Adipocyte (in vitro differentiated cells): Measurements from ENCODE around the gene ALKBH5.

ENCODE experiments used
- DNase-seq: peaks from one replicate; pipeline ENCODE4 v3.0.0-alpha.2; 2015; ENCODE audit warnings: low read depth
- H3K27me3 ChIP-seq: replicated peaks from 2 replicates; pipeline ENCODE4 v1.7.0; 2013; ENCODE audit warnings: mild to moderate bottlenecking, low read length, moderate library complexity; ENCODE audit not compliant: control insufficient read depth, insufficient read depth
- H3K36me3 ChIP-seq: 2 replicates; pipeline ENCODE4 v1.7.0; 2013; ENCODE audit warnings: low read length, mild to moderate bottlenecking, moderate library complexity; ENCODE audit not compliant: control insufficient read depth, insufficient read depth, severe bottlenecking
- H3K4me1 ChIP-seq: 2 replicates; pipeline ENCODE4 v1.7.0; 2013; ENCODE audit warnings: mild to moderate bottlenecking, low read length, moderate library complexity; ENCODE audit not compliant: control insufficient read depth, insufficient read depth
- H3K4me3 ChIP-seq: 2 replicates; pipeline ENCODE4 v1.7.0; 2013; ENCODE audit warnings: mild to moderate bottlenecking, low read length, moderate library complexity
- H3K9ac ChIP-seq: 2 replicates; pipeline ENCODE4 v1.7.0; 2013; ENCODE audit warnings: mild to moderate bottlenecking, low read length, moderate library complexity
- H3K9me3 ChIP-seq: 2 replicates; pipeline ENCODE4 v1.7.0; 2013; ENCODE audit warnings: mild to moderate bottlenecking, low read length, moderate library complexity; ENCODE audit not compliant: control insufficient read depth

Gene ALKBH5

GRCh38 chr17:18183334-18184142, at the start of gene ALKBH5:
ALKBH5 (plus strand) TSS chr17:18183828; CDS start chr17:18184244, 416 bp downstream.
- peak; percentile 99 for DNase-seq
- H3K9me3 ChIP-seq, result no peaks in the 10 kb centered on the region
- peak within 1 kb of the TSS; percentile 95 for H3K9ac ChIP-seq
- no peaks in the 10 kb centered on the region for H3K27me3 ChIP-seq
- peak within 1 kb of the TSS; percentile 95 for H3K4me3 ChIP-seq
- peaks cover 60% of the 10 kb centered on the region for H3K4me1 ChIP-seq
- H3K36me3 ChIP-seq, result no peaks in the 10 kb centered on the region

- no peaks in the 10 kb centered on the region for H3K4me1 ChIP-seq
- peaks cover 25% of the 10 kb centered on the region for H3K27me3 ChIP-seq
- H3K4me3 ChIP-seq, result no peak overlapping the region
- no peak for DNase-seq
- H3K9ac ChIP-seq, result no peak overlapping the region
- H3K36me3 ChIP-seq, result no peaks in the 10 kb centered on the region
- H3K9me3 ChIP-seq, result no peaks in the 10 kb centered on the region
These were observed 47.3 kb upstream of the ALKBH5 start for GRCh38 chr17:18136357-18136756.

- peaks cover 12% of the 10 kb centered on the region for H3K27me3 ChIP-seq
- no peak overlapping the region for H3K9ac ChIP-seq
- DNase-seq, result no peak
- H3K36me3 ChIP-seq, result no peaks in the 10 kb centered on the region
- H3K9me3 ChIP-seq, result no peaks in the 10 kb centered on the region
- no peaks in the 10 kb centered on the region for H3K4me1 ChIP-seq
- no peak overlapping the region for H3K4me3 ChIP-seq
These were observed 45.4 kb upstream of the ALKBH5 start for GRCh38 chr17:18138065-18138749.

GRCh38 chr17:18139092-18139491, 44.5 kb upstream of the ALKBH5 start:
- H3K4me3 ChIP-seq, result no peak overlapping the region
- H3K9ac ChIP-seq, result no peak overlapping the region
- peaks cover 12% of the 10 kb centered on the region for H3K27me3 ChIP-seq
- no peaks in the 10 kb centered on the region for H3K4me1 ChIP-seq
- H3K36me3 ChIP-seq, result no peaks in the 10 kb centered on the region
- DNase-seq, result no peak
- H3K9me3 ChIP-seq, result no peaks in the 10 kb centered on the region

- H3K4me1 ChIP-seq, result no peaks in the 10 kb centered on the region
- no peaks in the 10 kb centered on the region for H3K9me3 ChIP-seq
- peaks cover 12% of the 10 kb centered on the region for H3K27me3 ChIP-seq
- no peak overlapping the region for H3K4me3 ChIP-seq
- DNase-seq, result no peak
- H3K9ac ChIP-seq, result no peak overlapping the region
- H3K36me3 ChIP-seq, result no peaks in the 10 kb centered on the region
These were observed 44.1 kb upstream of the ALKBH5 start for GRCh38 chr17:18139498-18139897.

- no peak overlapping the region for H3K9ac ChIP-seq
- peaks cover 12% of the 10 kb centered on the region for H3K27me3 ChIP-seq
- DNase-seq, result peak; percentile 10
- H3K9me3 ChIP-seq, result no peaks in the 10 kb centered on the region
- H3K36me3 ChIP-seq, result no peaks in the 10 kb centered on the region
- no peaks in the 10 kb centered on the region for H3K4me1 ChIP-seq
- H3K4me3 ChIP-seq, result no peak overlapping the region
These were observed 43.7 kb upstream of the ALKBH5 start for GRCh38 chr17:18139949-18140348.

GRCh38 chr17:18140648-18141047, 43.0 kb upstream of the ALKBH5 start:
- peaks cover 12% of the 10 kb centered on the region for H3K27me3 ChIP-seq
- H3K4me1 ChIP-seq, result no peaks in the 10 kb centered on the region
- no peak overlapping the region for H3K9ac ChIP-seq
- no peaks in the 10 kb centered on the region for H3K36me3 ChIP-seq
- H3K9me3 ChIP-seq, result no peaks in the 10 kb centered on the region
- no peak for DNase-seq
- H3K4me3 ChIP-seq, result no peak overlapping the region

GRCh38 chr17:18141210-18141803, 42.3 kb upstream of the ALKBH5 start:
- H3K9me3 ChIP-seq, result no peaks in the 10 kb centered on the region
- H3K4me1 ChIP-seq, result no peaks in the 10 kb centered on the region
- H3K9ac ChIP-seq, result no peak overlapping the region
- H3K4me3 ChIP-seq, result no peak overlapping the region
- peaks cover 7% of the 10 kb centered on the region for H3K27me3 ChIP-seq
- H3K36me3 ChIP-seq, result no peaks in the 10 kb centered on the region
- peak; percentile 86 for DNase-seq

GRCh38 chr17:18142417-18142816, 41.2 kb upstream of the ALKBH5 start:
- H3K4me1 ChIP-seq, result no peaks in the 10 kb centered on the region
- no peak overlapping the region for H3K9ac ChIP-seq
- no peaks in the 10 kb centered on the region for H3K36me3 ChIP-seq
- no peak overlapping the region for H3K4me3 ChIP-seq
- H3K9me3 ChIP-seq, result no peaks in the 10 kb centered on the region
- DNase-seq, result no peak
- H3K27me3 ChIP-seq, result no peaks in the 10 kb centered on the region

- Histone ChIP-seq H3K9ac (no peak overlapping the region), H3K9me3 (no peaks in the 10 kb centered on the region), H3K4me3 (no peak overlapping the region), H3K36me3 (no peaks in the 10 kb centered on the region), H3K4me1 (no peaks in the 10 kb centered on the region), H3K27me3 (no peaks in the 10 kb centered on the region)
- DNase-seq, result peak; percentile 24
These were observed 40.3 kb upstream of the ALKBH5 start for GRCh38 chr17:18143044-18143936.
